Keratinocyte (primary cell): Measurements from ENCODE around the gene GBA3.

Source experiments
- CTCF ChIP-seq, 3 experiments: IDR thresholded peaks in 1 of 3; conservative IDR thresholded peaks in 1 of 3; optimal IDR thresholded peaks in 1 of 3; 2 replicates in 2 of 3; 3 replicates in 1 of 3; pipeline versions ENCODE3 to v1.5.1; 2011; ENCODE audit warnings: low read length in 3 of 3, mild to moderate bottlenecking in 3 of 3, moderate library complexity in 2 of 3, control low read depth in 1 of 3, inconsistent platforms in 1 of 3; ENCODE audit not compliant: insufficient read depth in 2 of 3; ENCODE audit errors: extremely low read depth in 1 of 3
- EZH2 ChIP-seq: IDR thresholded peaks from one replicate; pipeline ENCODE4 v1.6.1; 2012; ENCODE audit warnings: inconsistent platforms, mild to moderate bottlenecking, low read length, moderate library complexity

DNA sequence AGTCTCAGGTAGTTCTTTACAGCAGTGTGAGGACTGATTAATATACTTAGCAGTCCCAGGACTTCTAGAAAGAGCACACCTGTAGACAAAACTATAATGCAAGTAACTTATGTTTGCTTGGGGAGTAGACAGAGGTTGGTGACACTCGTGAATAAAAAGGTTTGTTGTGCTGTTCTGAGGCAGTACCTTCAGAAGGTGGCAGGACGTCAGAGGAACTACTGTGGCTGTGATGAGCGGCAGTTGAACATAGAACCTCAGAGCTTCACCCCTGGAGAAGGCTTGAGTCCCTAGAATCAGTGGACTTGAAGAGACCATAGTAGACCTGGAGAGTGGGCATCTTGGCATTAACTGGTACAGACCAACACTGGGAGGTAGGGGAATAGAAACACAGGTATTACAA is 3.3 kb upstream of the GBA3 start:
- TF ChIP-seq CTCF (optimal IDR thresholded peaks at IDR 0.05 in 1 of 3, IDR thresholded peaks at IDR 0.05 in 1 of 3, conservative IDR thresholded peaks at IDR 0.05 in 1 of 3; ENCODE audit: extremely low read depth in 1 of 3, insufficient read depth in 2 of 3, low read length in 3 of 3) (no peak), EZH2 (no peak)
